Fibroblast of villous mesenchyme (primary cell): Measurements from ENCODE around the gene CLDN9. TPM values are rescaled to one million over a fixed set of nuclear protein-coding genes. Genes with fewer than 3 reads are reported as not detected.
A peak's percentile ranks its signal among the peaks of the same experiment; 100 is the strongest.

Experiments used
- DNase-seq: peaks from one replicate; pipeline ENCODE4 v3.0.0-alpha.2; 2010; ENCODE audit warnings: low read depth
- H3K4me3 ChIP-seq: 2 replicates; pipeline ENCODE4 v1.5.1; 2011; ENCODE audit warnings: low read depth, mild to moderate bottlenecking, low read length
- CTCF ChIP-seq: IDR thresholded peaks from 2 replicates; pipeline ENCODE4 v1.5.1; 2012; ENCODE audit warnings: low read depth, mild to moderate bottlenecking, low read length; ENCODE audit not compliant: insufficient read depth
- total RNA-seq: library from RNA; depleted of rRNA; stranded (reverse); fragments of >200 nt; gene quantifications from 2 replicates; pipeline ENCODE4 v1.2.3, GENCODE V29; 2012

The CLDN9 gene
- total RNA-seq, 1 donor, result not detected

DNA sequence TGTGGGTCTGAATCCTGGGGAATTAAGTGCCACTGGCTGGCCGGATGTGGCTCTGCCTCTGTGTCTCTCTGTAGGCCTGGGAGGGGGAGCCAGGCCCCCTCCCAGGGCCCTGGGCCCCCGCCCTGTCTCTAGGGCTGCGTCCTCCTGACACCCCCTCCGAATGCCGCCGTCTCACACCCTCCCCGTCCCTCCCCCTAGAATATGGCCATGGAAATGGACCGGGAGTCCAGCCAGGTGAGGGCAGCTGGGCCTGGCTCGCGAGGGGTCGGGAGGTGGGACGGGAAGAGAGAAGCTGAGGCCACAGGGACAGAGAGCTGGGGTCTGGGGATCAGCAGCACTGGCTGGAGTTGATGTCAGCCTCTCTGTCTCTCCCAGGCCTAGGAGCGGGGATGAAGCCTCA lies 16.4 kb upstream of the CLDN9 start:
- no peak for DNase-seq
- TF ChIP-seq CTCF, result no peak
- H3K4me3 ChIP-seq, result no peak overlapping the region

GRCh38 chr16:2999929-3000328 lies 12.8 kb upstream of the CLDN9 start:
- DNase-seq, result no peak
- TF ChIP-seq CTCF, result no peak
- no peak overlapping the region for H3K4me3 ChIP-seq

DNA sequence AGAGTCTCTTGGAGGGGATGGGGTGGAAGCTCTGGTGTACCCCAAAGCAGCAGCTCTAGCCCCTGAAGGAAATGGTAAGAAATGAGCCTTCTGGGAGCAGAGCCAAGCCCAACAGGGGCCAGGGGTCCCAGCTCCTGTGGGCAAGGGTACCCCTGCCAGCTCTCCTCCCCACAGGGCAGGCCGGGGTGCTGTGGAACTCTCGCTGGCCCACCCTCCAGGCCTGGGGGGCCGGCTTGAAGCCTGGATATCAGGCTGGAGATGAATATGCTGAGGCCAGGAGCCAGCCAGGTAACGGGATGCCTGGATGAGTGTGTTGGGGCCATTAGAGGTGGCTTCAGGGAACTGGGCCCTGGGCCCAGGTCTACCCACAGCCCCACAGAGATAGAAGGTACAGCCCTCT lies 12.2 kb upstream of the CLDN9 start:
- no peak for TF ChIP-seq CTCF
- no peak for DNase-seq
- H3K4me3 ChIP-seq, result no peak overlapping the region

- TF ChIP-seq CTCF, result no peak
- DNase-seq, result no peak
- H3K4me3 ChIP-seq, result no peak overlapping the region
Measured at GRCh38 chr16:3001316-3001715, 11.4 kb upstream of the CLDN9 start.

- TF ChIP-seq CTCF, result peak; percentile 45
- H3K4me3 ChIP-seq, result peak overlapping the region; percentile 9
- peak; percentile 99 for DNase-seq
Measured at GRCh38 chr16:3003582-3004270, 9.0 kb upstream of the CLDN9 start.

DNA sequence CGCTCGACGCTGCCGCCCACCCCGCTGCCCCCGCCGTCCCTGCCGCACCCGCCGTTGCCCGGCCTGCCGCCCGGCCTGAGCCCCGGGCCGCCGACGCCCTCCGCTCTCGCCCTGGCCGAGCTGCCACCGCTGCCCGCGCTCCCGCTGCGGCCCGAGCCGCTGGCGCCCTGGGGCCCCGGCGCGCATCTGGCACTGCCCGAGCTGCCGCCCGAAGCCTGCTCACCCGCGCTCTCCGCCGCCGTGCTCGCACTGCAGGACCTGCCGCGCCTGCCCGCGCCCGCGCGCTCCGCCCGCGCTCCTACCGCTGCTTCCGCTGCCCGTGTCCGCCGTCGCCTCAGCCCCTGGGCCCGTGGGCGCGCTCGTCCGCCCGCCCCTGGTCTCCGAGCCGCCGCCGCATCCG lies 8.4 kb upstream of the CLDN9 start:
- no peak for TF ChIP-seq CTCF
- peak overlapping the region; percentile 12 for H3K4me3 ChIP-seq
- no peak for DNase-seq

DNA sequence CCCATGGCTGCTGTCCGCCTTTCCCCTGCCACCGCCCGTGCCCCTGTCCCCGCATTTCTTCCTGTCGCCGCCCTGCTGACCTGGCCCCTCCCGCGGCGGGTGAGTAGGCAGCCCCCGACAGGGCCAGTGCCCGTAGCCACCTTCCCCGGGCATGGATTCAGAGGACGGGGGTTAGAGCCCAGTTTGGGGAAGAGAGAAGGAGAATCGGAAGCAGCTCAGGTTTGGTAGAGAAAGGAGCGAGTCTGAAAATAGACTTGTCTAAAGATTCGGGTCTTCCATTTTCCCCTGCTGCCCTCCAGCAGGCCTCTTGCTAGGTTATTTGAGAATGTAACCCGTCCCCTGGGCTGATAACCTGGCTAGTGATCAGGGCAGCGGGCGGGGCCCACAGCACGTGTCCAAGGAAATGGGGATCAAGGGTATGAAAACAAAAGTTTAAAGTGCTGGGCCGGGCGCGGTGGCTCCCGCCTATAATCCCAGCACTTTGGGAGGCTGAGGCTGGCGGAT lies 7.9 kb upstream of the CLDN9 start:
- peak overlapping the region; percentile 41 for H3K4me3 ChIP-seq
- DNase-seq, result no peak
- TF ChIP-seq CTCF, result no peak
